SK-N-SH (cell line): ENCODE measurements around the gene ZNF768. TPM values are rescaled to one million over a fixed set of nuclear protein-coding genes. Genes with fewer than 3 reads are reported as not detected.

Experiments
- CTCF ChIA-PET: fragments of 300-600, 350-600 bp; formaldehyde crosslinking; extraction: SDS; loops from one replicate; lab custom pipeline; 2021; lab: Yijun Ruan, JAX
- POLR2A ChIA-PET: fragments of 350-600 bp; sonication (Branson Sonifier 250); formaldehyde crosslinking; extraction: SDS; loops from one replicate; lab custom pipeline; 2020; ENCODE audit warnings: antibody characterized with exemption, inconsistent platforms; lab: Yijun Ruan, JAX
- DNase-seq: peaks from one replicate; pipeline ENCODE4 v3.0.0; 2012
- H2AFZ ChIP-seq: fragments of 200-600 bp; sonication (generic); 2 replicates; pipeline ENCODE4 v1.8.1; 2016; ENCODE audit warnings: antibody characterized with exemption, mild to moderate bottlenecking, low read depth
- H3F3A ChIP-seq: fragments of 200-600 bp; sonication (generic); replicated peaks from 2 replicates; pipeline ENCODE3; 2016; ENCODE audit warnings: antibody characterized with exemption, mild to moderate bottlenecking; ENCODE audit not compliant: insufficient read depth
- H3K27ac ChIP-seq, 2 experiments: fragments of 200-500 bp in 1 of 2; fragments of 200-600 bp in 1 of 2; sonication (Bioruptor generic) in 1 of 2; sonication (generic), shearing (Covaris generic) in 1 of 2; 2 replicates each; pipeline versions ENCODE4 v1.5.1 to v1.6.1; 2014 to 2016; ENCODE audit warnings: low read depth in 2 of 2, inconsistent platforms in 1 of 2, low read length in 1 of 2, mild to moderate bottlenecking in 1 of 2, mixed read lengths in 1 of 2
- H3K27me3 ChIP-seq: fragments of 200-600 bp; sonication (generic), shearing (Covaris generic); 2 replicates; pipeline ENCODE4 v1.6.1; 2016; ENCODE audit warnings: mixed run types; ENCODE audit not compliant: insufficient read depth
- H3K36me3 ChIP-seq, 2 experiments: fragments of 200-500 bp in 1 of 2; fragments of 200-600 bp in 1 of 2; sonication (Bioruptor generic) in 1 of 2; sonication (generic) in 1 of 2; replicated peaks in 1 of 2; 2 replicates each; pipeline versions ENCODE3 to v1.5.1; 2014 to 2016; ENCODE audit warnings: low read length in 1 of 2, mild to moderate bottlenecking in 1 of 2; ENCODE audit not compliant: insufficient read depth in 2 of 2, control insufficient read depth in 1 of 2
- H3K4me1 ChIP-seq, 2 experiments: fragments of 200-500 bp in 1 of 2; fragments of 200-600 bp in 1 of 2; sonication (Bioruptor generic) in 1 of 2; sonication (generic), shearing (Covaris generic) in 1 of 2; 2 replicates each; pipeline versions ENCODE4 v1.5.1 to v1.6.1; 2014 to 2016; ENCODE audit warnings: low read depth in 1 of 2, low read length in 1 of 2, mixed run types in 1 of 2; ENCODE audit not compliant: insufficient read depth in 2 of 2, control insufficient read depth in 1 of 2
- H3K4me2 ChIP-seq: fragments of 200-600 bp; sonication (generic), shearing (Covaris generic); 2 replicates; pipeline ENCODE4 v1.6.1; 2017; ENCODE audit warnings: mixed run types
- H3K4me3 ChIP-seq, 2 experiments: fragments of 200-500 bp in 1 of 2; fragments of 200-600 bp in 1 of 2; sonication (Bioruptor generic) in 1 of 2; sonication (generic), shearing (Covaris generic) in 1 of 2; 2 replicates each; pipeline versions ENCODE4 v1.5.1 to v1.8.1; 2014 to 2016; ENCODE audit warnings: low read depth in 2 of 2, inconsistent platforms in 1 of 2, low read length in 1 of 2, mild to moderate bottlenecking in 1 of 2, mixed read lengths in 1 of 2, moderate library complexity in 1 of 2
- H3K79me2 ChIP-seq: fragments of 200-600 bp; sonication (generic); 2 replicates; pipeline ENCODE4 v1.8.1; 2017; ENCODE audit warnings: mild to moderate bottlenecking; ENCODE audit not compliant: insufficient read depth
- H3K9ac ChIP-seq: fragments of 200-600 bp; sonication (generic); 2 replicates; pipeline ENCODE4 v1.6.1; 2017; ENCODE audit warnings: mixed run types
- H3K9me2 ChIP-seq: fragments of 200-600 bp; sonication (generic); 2 replicates; pipeline ENCODE4 v1.6.1; 2017; ENCODE audit warnings: mixed run types
- H3K9me3 ChIP-seq: fragments of 200-600 bp; sonication (generic); 2 replicates; pipeline ENCODE4 v1.6.1; 2017; ENCODE audit warnings: mixed run types, mild to moderate bottlenecking, moderate library complexity
- H4K20me1 ChIP-seq: fragments of 200-600 bp; sonication (generic); 2 replicates; pipeline ENCODE4 v1.6.1; 2017; ENCODE audit warnings: mild to moderate bottlenecking, mixed run types; ENCODE audit not compliant: insufficient read depth
- EZH2phosphoT487 ChIP-seq: fragments of 200-600 bp; sonication (generic); IDR thresholded peaks from 2 replicates; pipeline ENCODE4 v1.6.1; 2017; ENCODE audit warnings: low read depth, mixed run types, mild to moderate bottlenecking, antibody characterized with exemption, moderate library complexity, borderline replicate concordance
- FOSL2 ChIP-seq: IDR thresholded peaks from 2 replicates; pipeline ENCODE4 v1.4.0; 2012; ENCODE audit warnings: low read depth, mild to moderate bottlenecking, moderate library complexity, borderline replicate concordance
- FOXJ3 ChIP-seq: sonication (generic); formaldehyde crosslinking; IDR thresholded peaks from 2 replicates; pipeline ENCODE4 v1.5.1; 2020; ENCODE audit warnings: mild to moderate bottlenecking, missing genetic modification reagents
- GABPA ChIP-seq: IDR thresholded peaks from 2 replicates; pipeline ENCODE4 v1.4.0; 2012; ENCODE audit warnings: low read depth, mild to moderate bottlenecking
- GATA2 ChIP-seq: sonication (generic); formaldehyde crosslinking; IDR thresholded peaks from 2 replicates; pipeline ENCODE4 v1.5.0; 2020; ENCODE audit warnings: mild to moderate bottlenecking, missing genetic modification reagents
- MEF2A ChIP-seq: IDR thresholded peaks from 2 replicates; pipeline ENCODE4 v1.4.0; 2012; ENCODE audit warnings: low read depth, borderline replicate concordance
- MXI1 ChIP-seq: IDR thresholded peaks from 2 replicates; pipeline ENCODE4 v1.6.1; 2012; ENCODE audit warnings: mild to moderate bottlenecking, low read depth, low read length, improper control_type of control experiment
- NFIC ChIP-seq: IDR thresholded peaks from 2 replicates; pipeline ENCODE4 v1.4.0; 2012; ENCODE audit warnings: borderline replicate concordance
- NRF1 ChIP-seq: IDR thresholded peaks from 2 replicates; pipeline ENCODE4 v1.6.1; 2012; ENCODE audit warnings: low read depth, mild to moderate bottlenecking, low read length
- POLR2AphosphoS5 ChIP-seq: IDR thresholded peaks from 2 replicates; pipeline ENCODE4 v1.6.1; 2012; ENCODE audit warnings: low read depth, low read length
- SIN3A ChIP-seq: IDR thresholded peaks from 2 replicates; pipeline ENCODE4 v1.6.1; 2012; ENCODE audit warnings: low read depth, mild to moderate bottlenecking, low read length, moderate library complexity, borderline replicate concordance
- TAF1 ChIP-seq: IDR thresholded peaks from 2 replicates; pipeline ENCODE4 v1.6.1; 2012; ENCODE audit warnings: low read depth, mild to moderate bottlenecking, low read length, moderate library complexity, borderline replicate concordance
- TCF12 ChIP-seq: IDR thresholded peaks from 2 replicates; pipeline ENCODE4 v1.4.0; 2012
- TEAD4 ChIP-seq: IDR thresholded peaks from 2 replicates; pipeline ENCODE4 v1.4.0; 2012; ENCODE audit warnings: mild to moderate bottlenecking, borderline replicate concordance; ENCODE audit not compliant: insufficient read depth
- USF2 ChIP-seq: fragments of 150-350 bp; IDR thresholded peaks from 2 replicates; pipeline ENCODE4 v1.6.1; 2017; ENCODE audit warnings: antibody characterized with exemption, low read length, low read depth, borderline replicate concordance
- YY1 ChIP-seq: IDR thresholded peaks from 2 replicates; pipeline ENCODE4 v1.4.0; 2012; ENCODE audit warnings: low read depth, mild to moderate bottlenecking
- ZBTB33 ChIP-seq: IDR thresholded peaks from 2 replicates; pipeline ENCODE4 v1.4.0; 2012; ENCODE audit warnings: low read depth, borderline replicate concordance
- WGBS: methylation state at CpG from one replicate; pipeline ENCODE4 v1.1.6; 2017; ENCODE audit warnings: low lambda C conversion rate; 5-methylcytosine and 5-hydroxymethylcytosine counted together
- polyA plus RNA-seq, 3 experiments: library from polyadenylated mRNA; depleted of rRNA; stranded (reverse); fragments of >200 nt; gene quantifications; 2 replicates each; pipeline ENCODE4 v1.2.3, GENCODE V29; 2012

Gene ZNF768
- polyA plus RNA-seq, 1 of the 3 experiments (the other 2 are of a cell fraction), result 26.0 TPM

GRCh38 chr16:30519120-30520049 lies 7.0 kb downstream of the ZNF768 start:
- H3K79me2 ChIP-seq, result no peaks in the 10 kb centered on the region
- H3K4me1 ChIP-seq, result no peaks in the 10 kb centered on the region; a peak in 1 of 4 replicates
- H3K9ac ChIP-seq, result no peak overlapping the region
- no peaks in the 10 kb centered on the region for H3F3A ChIP-seq
- H3K4me3 ChIP-seq, result no peak overlapping the region
- H3K9me3 ChIP-seq, result no peaks in the 10 kb centered on the region
- no peak for DNase-seq
- H3K4me2 ChIP-seq, result no peak overlapping the region
- TF ChIP-seq FOXJ3 (CRISPR knock-in tag), result no peak
- no peak for TF ChIP-seq GATA2 (CRISPR knock-in tag)
- no peak for TF ChIP-seq TAF1
- TF ChIP-seq SIN3A, result no peak
- TF ChIP-seq POLR2AphosphoS5, result no peak
- no peak for TF ChIP-seq NFIC
- no peak for TF ChIP-seq MEF2A
- TF ChIP-seq YY1, result no peak
- no peak for TF ChIP-seq USF2
- TF ChIP-seq TEAD4, result no peak
- no peak for TF ChIP-seq MXI1
- TF ChIP-seq ZBTB33, result no peak
- no peak for TF ChIP-seq EZH2phosphoT487
- TF ChIP-seq GABPA, result no peak
- TF ChIP-seq FOSL2, result no peak
- no peak for TF ChIP-seq TCF12
- TF ChIP-seq NRF1, result no peak
- POLR2A ChIA-PET, result no interaction called here
- no peaks in the 10 kb centered on the region for H3K9me2 ChIP-seq
- H3K27me3 ChIP-seq, result no peaks in the 10 kb centered on the region
- H4K20me1 ChIP-seq, result no peaks in the 10 kb centered on the region
- H2AFZ ChIP-seq, result no peak overlapping the region
- no peak overlapping the region for H3K27ac ChIP-seq
- peaks cover 0 to 1% of the 10 kb centered on the region in 2 experiments for H3K36me3 ChIP-seq
- CTCF ChIA-PET, result interaction anchor here (0.6 to 2.1 kb wide), 3 partner anchors 69 to 407 kb away, joined by 3 to 5 read pairs (median 4); no protein-coding TSS in a partner anchor
- WGBS, result 85% methylated on average over 20 of the region's 20 CpGs
